Neuronal stem cell (in vitro differentiated cells): ENCODE results near the gene KLHL5.

Experiments used
- DNase-seq: peaks from one replicate; pipeline ENCODE4 v3.0.0-alpha.2; 2013; ENCODE audit warnings: low spot score
- H2AFZ ChIP-seq: one replicate; pipeline ENCODE4 v1.6.1; 2013; ENCODE audit warnings: mild to moderate bottlenecking, low read length, inconsistent platforms
- H2AK5ac ChIP-seq: 2 replicates; pipeline ENCODE4 v1.6.1; 2013; ENCODE audit warnings: low read depth, mild to moderate bottlenecking, inconsistent platforms, low read length, moderate library complexity, mixed read lengths
- H2BK120ac ChIP-seq: 2 replicates; pipeline ENCODE4 v1.6.1; 2013; ENCODE audit warnings: low read depth, mild to moderate bottlenecking, inconsistent platforms, low read length, moderate library complexity, mixed read lengths
- H2BK12ac ChIP-seq: one replicate; pipeline ENCODE4 v1.6.1; 2013; ENCODE audit warnings: low read length, inconsistent platforms
- H2BK15ac ChIP-seq: 2 replicates; pipeline ENCODE4 v1.6.1; 2013; ENCODE audit warnings: mild to moderate bottlenecking, low read length, inconsistent platforms, mixed read lengths
- H2BK5ac ChIP-seq: one replicate; pipeline ENCODE4 v1.6.1; 2013; ENCODE audit warnings: inconsistent platforms, mild to moderate bottlenecking, low read length, moderate library complexity
- H3K14ac ChIP-seq: one replicate; pipeline ENCODE4 v1.6.1; 2013; ENCODE audit warnings: low read length, inconsistent platforms
- H3K18ac ChIP-seq: 2 replicates; pipeline ENCODE4 v1.6.1; 2013; ENCODE audit warnings: low read length, inconsistent platforms
- H3K23ac ChIP-seq: 2 replicates; pipeline ENCODE4 v1.6.1; 2013; ENCODE audit warnings: low read depth, mild to moderate bottlenecking, mixed read lengths, low read length, inconsistent platforms; ENCODE audit not compliant: poor library complexity
- H3K27ac ChIP-seq: replicated peaks from 3 replicates; pipeline ENCODE4 v1.5.1; 2013; ENCODE audit warnings: low read length, inconsistent platforms
- H3K27me3 ChIP-seq, 3 experiments: 2 replicates each; pipeline ENCODE4 v1.6.1; 2013; ENCODE audit warnings: low read length in 3 of 3, mild to moderate bottlenecking in 2 of 3, inconsistent platforms in 1 of 3, low read depth in 1 of 3, mixed read lengths in 1 of 3, moderate library complexity in 1 of 3; ENCODE audit not compliant: control insufficient read depth in 3 of 3, insufficient read depth in 3 of 3
- H3K36me3 ChIP-seq, 2 donors: replicated peaks in 1 of 2; 2 replicates each; pipeline ENCODE4 v1.6.1; 2013; ENCODE audit warnings: low read length in 2 of 2; ENCODE audit not compliant: control insufficient read depth in 2 of 2, insufficient read depth in 2 of 2
- H3K4ac ChIP-seq: 2 replicates; pipeline ENCODE4 v1.6.1; 2013; ENCODE audit warnings: inconsistent platforms, mild to moderate bottlenecking, low read length, moderate library complexity
- H3K4me1 ChIP-seq, 2 donors: 1 replicate in 1 of 2; 2 replicates in 1 of 2; pipeline ENCODE4 v1.6.1; 2013; ENCODE audit warnings: low read length in 2 of 2, low read depth in 1 of 2; ENCODE audit not compliant: control insufficient read depth in 2 of 2, insufficient read depth in 1 of 2
- H3K4me2 ChIP-seq: one replicate; pipeline ENCODE4 v1.6.1; 2013; ENCODE audit warnings: mild to moderate bottlenecking, low read length, inconsistent platforms; ENCODE audit not compliant: insufficient read depth, poor library complexity, severe bottlenecking
- H3K4me3 ChIP-seq, 2 donors: 2 replicates each; pipeline ENCODE4 v1.5.1; 2013; ENCODE audit warnings: low read length in 2 of 2, mild to moderate bottlenecking in 2 of 2, inconsistent platforms in 1 of 2, moderate library complexity in 1 of 2
- H3K79me1 ChIP-seq: one replicate; pipeline ENCODE4 v1.6.1; 2013; ENCODE audit warnings: low read depth, mild to moderate bottlenecking, inconsistent platforms, low read length, moderate library complexity
- H3K9ac ChIP-seq: one replicate; pipeline ENCODE4 v1.6.1; 2013; ENCODE audit warnings: mild to moderate bottlenecking, low read depth, low read length, inconsistent platforms; ENCODE audit not compliant: poor library complexity
- H3K9me3 ChIP-seq, 2 donors: replicated peaks in 1 of 2; 2 replicates each; pipeline versions ENCODE3 to v1.6.1; 2013; ENCODE audit warnings: low read length in 2 of 2, mild to moderate bottlenecking in 2 of 2, inconsistent platforms in 1 of 2, low read depth in 1 of 2, mixed read lengths in 1 of 2, moderate library complexity in 1 of 2; ENCODE audit not compliant: control insufficient read depth in 2 of 2, insufficient read depth in 1 of 2
- H4K8ac ChIP-seq: one replicate; pipeline ENCODE4 v1.6.1; 2013; ENCODE audit warnings: low read depth, mild to moderate bottlenecking, inconsistent platforms, low read length, moderate library complexity
- H4K91ac ChIP-seq: one replicate; pipeline ENCODE4 v1.6.1; 2013; ENCODE audit warnings: low read length, low read depth, mild to moderate bottlenecking, inconsistent platforms; ENCODE audit not compliant: poor library complexity
- WGBS, 2 donors: extraction: QIAGEN DNeasy Blood & Tissue Kit; methylation state at CpG; one replicate each; pipeline ENCODE4 v1.1.7; 2013; ENCODE audit warnings: missing lambda C conversion rate in 2 of 2, mixed read lengths in 1 of 2; ENCODE audit not compliant: insufficient read length in 2 of 2, insufficient replicate concordance in 1 of 2; ENCODE audit errors: extremely low coverage in 2 of 2; 5-methylcytosine and 5-hydroxymethylcytosine counted together

Gene KLHL5

DNA sequence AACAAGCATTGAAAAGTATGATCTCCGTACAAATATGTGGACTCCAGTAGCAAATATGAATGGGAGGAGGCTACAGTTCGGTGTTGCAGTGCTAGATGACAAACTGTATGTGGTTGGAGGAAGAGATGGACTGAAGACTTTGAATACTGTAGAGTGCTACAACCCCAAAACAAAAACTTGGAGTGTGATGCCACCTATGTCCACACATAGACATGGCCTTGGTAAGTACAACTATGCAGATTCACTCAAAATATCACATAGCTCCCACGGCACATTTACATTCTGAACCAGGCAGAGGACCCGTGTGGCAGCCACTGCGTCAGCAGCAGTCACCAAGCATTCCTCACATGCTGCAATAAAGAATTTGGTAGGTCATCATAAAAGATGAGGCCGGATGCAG lies 41.3 kb downstream of the KLHL5 start:
- no peak overlapping the region for H2BK15ac ChIP-seq
- H3K4me1 ChIP-seq, result no peaks in the 10 kb centered on the region
- no CpG with 5 or more reads among the region's 6 CpGs for WGBS, 2 donors
- H3K23ac ChIP-seq, result no peak overlapping the region
- no peak overlapping the region for H3K4ac ChIP-seq
- no peak overlapping the region for H2AK5ac ChIP-seq
- no peak overlapping the region for H3K4me2 ChIP-seq
- H2BK5ac ChIP-seq, result no peak overlapping the region
- H2BK12ac ChIP-seq, result no peak overlapping the region
- no peak overlapping the region for H3K18ac ChIP-seq
- no peak overlapping the region for H4K91ac ChIP-seq
- no peak overlapping the region for H4K8ac ChIP-seq
- peaks cover 10 to 55% of the 10 kb centered on the region in 2 donors for H3K36me3 ChIP-seq
- H3K14ac ChIP-seq, result no peak overlapping the region
- no peak overlapping the region for H2AFZ ChIP-seq
- no peak for DNase-seq
- no peak overlapping the region for H3K4me3 ChIP-seq
- no peak overlapping the region for H3K27ac ChIP-seq
- no peak overlapping the region for H3K9ac ChIP-seq
- no peaks in the 10 kb centered on the region for H3K79me1 ChIP-seq
- no peak overlapping the region for H2BK120ac ChIP-seq
- peaks cover 0 to 2% of the 10 kb centered on the region in 2 donors for H3K9me3 ChIP-seq
- H3K27me3 ChIP-seq, result no peaks in the 10 kb centered on the region

DNA sequence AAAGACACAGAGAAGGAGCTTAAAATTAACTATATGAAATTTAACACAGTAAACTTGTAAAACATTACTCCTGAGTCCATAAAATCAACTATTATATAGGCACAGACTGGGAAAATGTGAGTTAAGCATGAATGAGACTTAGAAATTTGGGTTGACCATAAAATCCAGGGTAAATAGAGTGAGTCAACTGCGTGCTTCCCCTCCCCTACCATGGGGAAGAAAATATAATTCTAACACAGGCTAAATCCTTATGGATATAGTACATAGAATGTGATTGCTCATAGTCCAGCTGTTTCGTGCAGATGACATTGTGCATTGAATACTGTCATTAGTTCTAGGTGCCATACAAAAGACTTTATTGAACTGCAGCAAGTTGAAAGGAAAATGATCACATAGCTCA lies 42.2 kb downstream of the KLHL5 start:
- no peak overlapping the region for H3K4me2 ChIP-seq
- H3K36me3 ChIP-seq, result peaks cover 10 to 60% of the 10 kb centered on the region in 2 donors
- H3K4ac ChIP-seq, result no peak overlapping the region
- no peak overlapping the region for H3K14ac ChIP-seq
- no peak overlapping the region for H2BK120ac ChIP-seq
- no peaks in the 10 kb centered on the region for H3K79me1 ChIP-seq
- no peaks in the 10 kb centered on the region for H3K4me1 ChIP-seq
- H2BK15ac ChIP-seq, result no peak overlapping the region
- no peak for DNase-seq
- no CpG with 5 or more reads among the region's 2 CpGs for WGBS, 2 donors
- no peak overlapping the region for H3K27ac ChIP-seq
- no peak overlapping the region for H3K18ac ChIP-seq
- no peak overlapping the region for H3K4me3 ChIP-seq
- no peak overlapping the region for H2BK5ac ChIP-seq
- H4K91ac ChIP-seq, result no peak overlapping the region
- H3K23ac ChIP-seq, result no peak overlapping the region
- H2BK12ac ChIP-seq, result no peak overlapping the region
- peaks cover 0 to 2% of the 10 kb centered on the region in 2 donors for H3K9me3 ChIP-seq
- no peak overlapping the region for H4K8ac ChIP-seq
- H3K9ac ChIP-seq, result no peak overlapping the region
- H2AK5ac ChIP-seq, result no peak overlapping the region
- no peaks in the 10 kb centered on the region for H3K27me3 ChIP-seq
- no peak overlapping the region for H2AFZ ChIP-seq

- no peak for DNase-seq
- Histone ChIP-seq H3K27ac (no peak overlapping the region), H3K14ac (no peak overlapping the region)
Observed at GRCh38 chr4:39106011-39106410, 44.0 kb downstream of the KLHL5 start.

DNA sequence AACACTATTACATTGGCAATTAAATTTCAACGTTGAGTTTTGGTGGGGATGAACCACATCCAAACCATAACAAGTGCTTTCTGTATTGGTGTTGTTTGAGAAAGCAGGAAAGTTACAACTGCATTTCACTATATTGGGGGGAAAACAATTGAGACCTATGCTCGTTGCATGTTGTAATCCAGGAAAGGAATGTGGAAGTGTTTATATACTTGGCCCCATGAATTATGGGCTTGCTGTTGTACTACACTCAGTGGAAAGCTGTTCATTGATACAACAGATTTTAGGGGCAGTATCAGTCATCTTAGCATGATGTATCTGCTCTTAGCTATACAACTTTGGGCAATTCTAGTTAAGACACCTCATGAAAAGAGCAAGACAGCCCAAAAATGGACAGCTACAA lies 52.4 kb downstream of the KLHL5 start:
- WGBS, 2 donors, result no CpG with 5 or more reads among the region's 2 CpGs
- H2BK5ac ChIP-seq, result no peak overlapping the region
- no peak overlapping the region for H3K14ac ChIP-seq
- H3K27me3 ChIP-seq, result no peaks in the 10 kb centered on the region
- no peak overlapping the region for H3K23ac ChIP-seq
- H2AFZ ChIP-seq, result no peak overlapping the region
- no peaks in the 10 kb centered on the region for H3K9me3 ChIP-seq
- no peak overlapping the region for H3K4ac ChIP-seq
- H3K36me3 ChIP-seq, result peaks cover 10 to 70% of the 10 kb centered on the region in 2 donors
- no peak overlapping the region for H3K4me2 ChIP-seq
- H3K4me1 ChIP-seq, result no peaks in the 10 kb centered on the region
- H2BK12ac ChIP-seq, result no peak overlapping the region
- no peak overlapping the region for H2BK120ac ChIP-seq
- no peaks in the 10 kb centered on the region for H3K79me1 ChIP-seq
- DNase-seq, result no peak
- H4K91ac ChIP-seq, result no peak overlapping the region
- no peak overlapping the region for H4K8ac ChIP-seq
- no peak overlapping the region for H3K9ac ChIP-seq
- no peak overlapping the region for H2BK15ac ChIP-seq
- no peak overlapping the region for H2AK5ac ChIP-seq
- H3K18ac ChIP-seq, result no peak overlapping the region
- no peak overlapping the region for H3K4me3 ChIP-seq
- no peak overlapping the region for H3K27ac ChIP-seq

More at GRCh38 chr4:39106011-39106410, 44.0 kb downstream of the KLHL5 start:
- H2BK5ac ChIP-seq, result no peak overlapping the region
- no peaks in the 10 kb centered on the region for H3K79me1 ChIP-seq
- H3K18ac ChIP-seq, result no peak overlapping the region
- H3K4me3 ChIP-seq, result no peak overlapping the region
- H2BK15ac ChIP-seq, result no peak overlapping the region
- H2AFZ ChIP-seq, result no peak overlapping the region
- no peak overlapping the region for H3K4ac ChIP-seq
- H3K4me2 ChIP-seq, result no peak overlapping the region
- H2BK120ac ChIP-seq, result no peak overlapping the region
- no peak overlapping the region for H2BK12ac ChIP-seq
- H3K36me3 ChIP-seq, result peaks cover 10 to 70% of the 10 kb centered on the region in 2 donors
- H3K23ac ChIP-seq, result no peak overlapping the region
- H3K4me1 ChIP-seq, result no peaks in the 10 kb centered on the region
- peaks cover 0 to 2% of the 10 kb centered on the region in 2 donors for H3K9me3 ChIP-seq
- no peak overlapping the region for H2AK5ac ChIP-seq
- no peak overlapping the region for H4K91ac ChIP-seq
- WGBS, 2 donors, result no CpG with 5 or more reads among the region's 4 CpGs
- no peaks in the 10 kb centered on the region for H3K27me3 ChIP-seq
- no peak overlapping the region for H3K9ac ChIP-seq
- no peak overlapping the region for H4K8ac ChIP-seq
